B cell (primary cell): ENCODE results near the gene STEAP4.

Experiments
- EZH2 ChIP-seq: IDR thresholded peaks from 2 replicates; pipeline ENCODE4 v1.6.1; 2012; ENCODE audit warnings: borderline replicate concordance, low read depth, mild to moderate bottlenecking, moderate library complexity, low read length; ENCODE audit not compliant: insufficient read depth, poor library complexity, severe bottlenecking
- TF ChIP-seq, protein P1 (sequence below): fragments of 200-600 bp; IDR thresholded peaks from one replicate; pipeline ENCODE4 v1.8.0; 2022; ENCODE audit warnings: antibody characterized with exemption, mild to moderate bottlenecking

GRCh38 chr7:88239852-88240251 lies 66.8 kb downstream of the STEAP4 start:
- TF ChIP-seq, protein P1, sequence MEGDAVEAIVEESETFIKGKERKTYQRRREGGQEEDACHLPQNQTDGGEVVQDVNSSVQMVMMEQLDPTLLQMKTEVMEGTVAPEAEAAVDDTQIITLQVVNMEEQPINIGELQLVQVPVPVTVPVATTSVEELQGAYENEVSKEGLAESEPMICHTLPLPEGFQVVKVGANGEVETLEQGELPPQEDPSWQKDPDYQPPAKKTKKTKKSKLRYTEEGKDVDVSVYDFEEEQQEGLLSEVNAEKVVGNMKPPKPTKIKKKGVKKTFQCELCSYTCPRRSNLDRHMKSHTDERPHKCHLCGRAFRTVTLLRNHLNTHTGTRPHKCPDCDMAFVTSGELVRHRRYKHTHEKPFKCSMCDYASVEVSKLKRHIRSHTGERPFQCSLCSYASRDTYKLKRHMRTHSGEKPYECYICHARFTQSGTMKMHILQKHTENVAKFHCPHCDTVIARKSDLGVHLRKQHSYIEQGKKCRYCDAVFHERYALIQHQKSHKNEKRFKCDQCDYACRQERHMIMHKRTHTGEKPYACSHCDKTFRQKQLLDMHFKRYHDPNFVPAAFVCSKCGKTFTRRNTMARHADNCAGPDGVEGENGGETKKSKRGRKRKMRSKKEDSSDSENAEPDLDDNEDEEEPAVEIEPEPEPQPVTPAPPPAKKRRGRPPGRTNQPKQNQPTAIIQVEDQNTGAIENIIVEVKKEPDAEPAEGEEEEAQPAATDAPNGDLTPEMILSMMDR = no peak
- no peak for TF ChIP-seq EZH2
